Measurements from ENCODE around the gene HDAC1.

GRCh38 chr1:32337855-32338636 is 46.2 kb downstream of the HDAC1 start:
- no peak for TF ChIP-seq TARDBP (IDR thresholded peaks at IDR 0.05)
- no peak for TF ChIP-seq SP1 (IDR thresholded peaks at IDR 0.05)
- no peak for TF ChIP-seq FOXM1 (IDR thresholded peaks at IDR 0.05; ENCODE audit: borderline replicate concordance)
- no peak for TF ChIP-seq ZNF384 (IDR thresholded peaks at IDR 0.05)
